HepG2 (cell line): ENCODE results near the gene XPO1. TPM values are rescaled to one million over a fixed set of nuclear protein-coding genes. Genes with fewer than 3 reads are reported as not detected.

Experiments used
- ARHGAP35 ChIP-seq: sonication (generic); formaldehyde crosslinking; IDR thresholded peaks from 2 replicates; pipeline ENCODE4 v1.9.0; 2022; ENCODE audit warnings: mild to moderate bottlenecking, inconsistent platforms, moderate library complexity, missing genetic modification reagents, borderline replicate concordance
- CBX5 ChIP-seq: sonication (generic); formaldehyde crosslinking; IDR thresholded peaks from 2 replicates; pipeline ENCODE4 v1.4.0; 2020; ENCODE audit warnings: missing genetic modification reagents, borderline replicate concordance
- CREM ChIP-seq, 2 experiments: sonication (generic) in 1 of 2; formaldehyde crosslinking in 1 of 2; IDR thresholded peaks; 2 replicates each; pipeline versions ENCODE4 v1.4.0 to v1.6.1; 2016 to 2020; ENCODE audit warnings: antibody characterized with exemption in 1 of 2, mild to moderate bottlenecking in 1 of 2, missing genetic modification reagents in 1 of 2
- DPF2 ChIP-seq: sonication (generic); formaldehyde crosslinking; IDR thresholded peaks from 2 replicates; pipeline ENCODE4 v1.4.0; 2020; ENCODE audit warnings: mild to moderate bottlenecking, low read depth, missing genetic modification reagents, borderline replicate concordance
- FOXO1 ChIP-seq: sonication (generic); formaldehyde crosslinking; IDR thresholded peaks from 2 replicates; pipeline ENCODE4 v1.4.0; 2020; ENCODE audit warnings: missing genetic modification reagents
- GLI4 ChIP-seq: sonication (generic); formaldehyde crosslinking; IDR thresholded peaks from 2 replicates; pipeline ENCODE4 v1.5.1; 2020; ENCODE audit warnings: missing genetic modification reagents, mild to moderate bottlenecking, moderate library complexity, borderline replicate concordance
- HIVEP1 ChIP-seq: sonication (generic); formaldehyde crosslinking; IDR thresholded peaks from 2 replicates; pipeline ENCODE4 v1.4.0; 2020; ENCODE audit warnings: mild to moderate bottlenecking, missing genetic modification reagents
- JUNB ChIP-seq: sonication (generic); formaldehyde crosslinking; IDR thresholded peaks from 2 replicates; pipeline ENCODE4 v1.8.0; 2022; ENCODE audit warnings: missing genetic modification reagents, mild to moderate bottlenecking, borderline replicate concordance
- MIXL1 ChIP-seq: IDR thresholded peaks from 2 replicates; pipeline ENCODE4 v1.6.1; 2016
- NAIF1 ChIP-seq: sonication (generic); formaldehyde crosslinking; IDR thresholded peaks from 2 replicates; pipeline ENCODE4 v1.5.0; 2020; ENCODE audit warnings: mild to moderate bottlenecking, missing genetic modification reagents, borderline replicate concordance
- RORA ChIP-seq: sonication (generic); formaldehyde crosslinking; IDR thresholded peaks from 2 replicates; pipeline ENCODE4 v1.5.0; 2020; ENCODE audit warnings: mild to moderate bottlenecking, missing genetic modification reagents, moderate library complexity
- SALL2 ChIP-seq: sonication (generic); formaldehyde crosslinking; IDR thresholded peaks from 2 replicates; pipeline ENCODE4 v1.8.1; 2023; ENCODE audit warnings: mild to moderate bottlenecking, missing genetic modification reagents, inconsistent platforms
- SIX4 ChIP-seq: sonication (generic); formaldehyde crosslinking; IDR thresholded peaks from 2 replicates; pipeline ENCODE4 v1.4.0; 2020; ENCODE audit warnings: missing genetic modification reagents
- SNAPC2 ChIP-seq: sonication (generic); formaldehyde crosslinking; IDR thresholded peaks from 2 replicates; pipeline ENCODE4 v1.8.1; 2022; ENCODE audit warnings: mild to moderate bottlenecking, missing genetic modification reagents
- SP5 ChIP-seq: IDR thresholded peaks from 2 replicates; pipeline ENCODE4 v1.6.1; 2016; ENCODE audit warnings: low read depth, borderline replicate concordance
- SSRP1 ChIP-seq: IDR thresholded peaks from 2 replicates; pipeline ENCODE4 v1.6.1; 2016; ENCODE audit warnings: control low read depth
- ZC3H13 ChIP-seq: sonication (generic); formaldehyde crosslinking; IDR thresholded peaks from 2 replicates; pipeline ENCODE4 v1.8.1; 2023; ENCODE audit warnings: mild to moderate bottlenecking, missing genetic modification reagents, moderate library complexity
- ZNF234 ChIP-seq: sonication (generic); formaldehyde crosslinking; conservative IDR thresholded peaks from 2 replicates; pipeline ENCODE4 v1.5.1; 2020; ENCODE audit warnings: mild to moderate bottlenecking, missing genetic modification reagents
- ZNF253 ChIP-seq: sonication (generic); formaldehyde crosslinking; IDR thresholded peaks from 2 replicates; pipeline ENCODE4 v1.8.0; 2022; ENCODE audit warnings: mild to moderate bottlenecking, missing genetic modification reagents, borderline replicate concordance
- ZNF256 ChIP-seq: sonication (generic); formaldehyde crosslinking; conservative IDR thresholded peaks from 2 replicates; pipeline ENCODE4 v1.4.0; 2020; ENCODE audit warnings: missing genetic modification reagents
- ZNF263 ChIP-seq: sonication (generic); formaldehyde crosslinking; IDR thresholded peaks from 2 replicates; pipeline ENCODE4 v1.4.0; 2020; ENCODE audit warnings: missing genetic modification reagents
- ZNF33B ChIP-seq: sonication (generic); formaldehyde crosslinking; IDR thresholded peaks from 2 replicates; pipeline ENCODE4 v1.5.1; 2020; ENCODE audit warnings: mild to moderate bottlenecking, missing genetic modification reagents
- ZNF572 ChIP-seq: sonication (generic); formaldehyde crosslinking; IDR thresholded peaks from 2 replicates; pipeline ENCODE4 v1.5.1; 2020; ENCODE audit warnings: mild to moderate bottlenecking, missing genetic modification reagents
- ZNF670 ChIP-seq: sonication (generic); formaldehyde crosslinking; IDR thresholded peaks from 2 replicates; pipeline ENCODE4 v1.8.0; 2022; ENCODE audit warnings: mild to moderate bottlenecking, missing genetic modification reagents, borderline replicate concordance
- ZNF747 ChIP-seq: sonication (generic); formaldehyde crosslinking; IDR thresholded peaks from 2 replicates; pipeline ENCODE4 v1.8.1; 2023; ENCODE audit warnings: missing genetic modification reagents, mild to moderate bottlenecking, borderline replicate concordance
- ZSCAN31 ChIP-seq: sonication (generic); formaldehyde crosslinking; IDR thresholded peaks from 2 replicates; pipeline ENCODE4 v1.5.0; 2020; ENCODE audit warnings: low read depth, mild to moderate bottlenecking, missing genetic modification reagents
- polyA plus RNA-seq, 8 experiments: library from polyadenylated mRNA; depleted of rRNA in 3 of 8; stranded (reverse) in 7 of 8; unstranded in 1 of 8; fragments of >200 nt; fragmentation: Illumina TruSeq in 4 of 8; extraction: Trizol in 4 of 8; gene quantifications; 2 replicates each; pipeline versions ENCODE4 v1.2.1 to v1.2.3, GENCODE V29; 2011 to 2016; ENCODE audit warnings: low read depth in 4 of 8, missing spikeins in 1 of 8, mixed read lengths in 1 of 8; ENCODE audit not compliant: insufficient read depth in 1 of 8
- total RNA-seq, 5 experiments: library from RNA; depleted of rRNA; stranded (reverse); fragments of >200 nt; fragmentation: Illumina TruSeq; extraction: Trizol; gene quantifications; 2 replicates each; pipeline ENCODE4 v1.2.3, GENCODE V29; 2016; ENCODE audit warnings: low read depth in 1 of 5
- TF ChIP-seq, protein P1 (sequence below): sonication (generic); formaldehyde crosslinking; IDR thresholded peaks from 2 replicates; pipeline ENCODE4 v1.5.1; 2020; ENCODE audit warnings: missing genetic modification reagents, mild to moderate bottlenecking, borderline replicate concordance

The XPO1 gene
- total and polyA plus RNA-seq, 2 of the 13 experiments (the other 11 are each of a cell fraction or from before 2014, with no cell fraction given), result 67.4 to 212 TPM

- TF ChIP-seq SSRP1 (no peak; the same call in 1 of the 2 replicates), ZNF263 (CRISPR knock-in tag) (peak; percentile 85), ZNF747 (peak; percentile 64; the same call in 1 of the 2 replicates), GLI4 (CRISPR knock-in tag) (no peak), SP5 (CRISPR knock-in tag) (peak; percentile 86), ZNF253 (CRISPR knock-in tag) (0 out of 2 replicates have a peak, but pooled peaks have one; percentile 62), ZNF33B (CRISPR knock-in tag) (no peak), SIX4 (CRISPR knock-in tag) (no peak; the same call in 1 of the 2 replicates), RORA (CRISPR knock-in tag) (no peak), HIVEP1 (no peak), SNAPC2 (CRISPR knock-in tag) (peak; percentile 40), ZNF234 (no peak), ZNF572 (no peak), DPF2 (CRISPR knock-in tag) (no peak), NAIF1 (CRISPR knock-in tag) (no peak; the same call in 1 of the 2 replicates), ZNF670 (CRISPR knock-in tag) (no peak), MIXL1 (no peak; the same call in 1 of the 2 replicates), ZNF256 (CRISPR knock-in tag) (no peak; the same call in 1 of the 2 replicates), ARHGAP35 (no peak), JUNB (no peak), SALL2 (CRISPR knock-in tag) (peak; percentile 25; the same call in 1 of the 2 replicates), CREM (IDR thresholded peaks at IDR 0.05) (peak; percentile 78), CREM (CRISPR knock-in tag; IDR thresholded peaks at IDR 0.05) (no peak), ZSCAN31 (CRISPR knock-in tag) (no peak; the same call in 1 of the 2 replicates), FOXO1 (CRISPR knock-in tag) (no peak; the same call in 1 of the 2 replicates), ZC3H13 (CRISPR knock-in tag) (peak; percentile 24; the same call in 1 of the 2 replicates), CBX5 (peak; percentile 19; the same call in 1 of the 2 replicates)
- TF ChIP-seq, protein P1, sequence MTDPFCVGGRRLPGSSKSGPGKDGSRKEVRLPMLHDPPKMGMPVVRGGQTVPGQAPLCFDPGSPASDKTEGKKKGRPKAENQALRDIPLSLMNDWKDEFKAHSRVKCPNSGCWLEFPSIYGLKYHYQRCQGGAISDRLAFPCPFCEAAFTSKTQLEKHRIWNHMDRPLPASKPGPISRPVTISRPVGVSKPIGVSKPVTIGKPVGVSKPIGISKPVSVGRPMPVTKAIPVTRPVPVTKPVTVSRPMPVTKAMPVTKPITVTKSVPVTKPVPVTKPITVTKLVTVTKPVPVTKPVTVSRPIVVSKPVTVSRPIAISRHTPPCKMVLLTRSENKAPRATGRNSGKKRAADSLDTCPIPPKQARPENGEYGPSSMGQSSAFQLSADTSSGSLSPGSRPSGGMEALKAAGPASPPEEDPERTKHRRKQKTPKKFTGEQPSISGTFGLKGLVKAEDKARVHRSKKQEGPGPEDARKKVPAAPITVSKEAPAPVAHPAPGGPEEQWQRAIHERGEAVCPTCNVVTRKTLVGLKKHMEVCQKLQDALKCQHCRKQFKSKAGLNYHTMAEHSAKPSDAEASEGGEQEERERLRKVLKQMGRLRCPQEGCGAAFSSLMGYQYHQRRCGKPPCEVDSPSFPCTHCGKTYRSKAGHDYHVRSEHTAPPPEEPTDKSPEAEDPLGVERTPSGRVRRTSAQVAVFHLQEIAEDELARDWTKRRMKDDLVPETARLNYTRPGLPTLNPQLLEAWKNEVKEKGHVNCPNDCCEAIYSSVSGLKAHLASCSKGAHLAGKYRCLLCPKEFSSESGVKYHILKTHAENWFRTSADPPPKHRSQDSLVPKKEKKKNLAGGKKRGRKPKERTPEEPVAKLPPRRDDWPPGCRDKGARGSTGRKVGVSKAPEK (CRISPR knock-in tag), result no peak
These were observed at the start of gene XPO1 (continued) for GRCh38 chr2:61538200-61538919.
